Prostate gland (tissue), 2 donors: ENCODE measurements around the gene SMIM20.

Source experiments
- POLR2A ChIP-seq: fragments of 450-650 bp; IDR thresholded peaks from one replicate; pipeline ENCODE4 v1.6.1; 2016; ENCODE audit warnings: antibody characterized with exemption, mild to moderate bottlenecking
- POLR2AphosphoS5 ChIP-seq: sonication (generic); formaldehyde crosslinking; IDR thresholded peaks from one replicate; pipeline ENCODE4 v1.6.1; 2017; ENCODE audit warnings: antibody characterized with exemption
- TF ChIP-seq, protein P1 (sequence below), 4 experiments: fragments of 200-600 bp in 2 of 4; fragments of 450-650 bp in 2 of 4; sonication (generic) in 2 of 4; IDR thresholded peaks; 1 replicate in 3 of 4; 2 replicates in 1 of 4; pipeline ENCODE4 v1.5.1; 2016 to 2019; ENCODE audit warnings: antibody characterized with exemption in 4 of 4, mild to moderate bottlenecking in 2 of 4, moderate library complexity in 2 of 4

DNA sequence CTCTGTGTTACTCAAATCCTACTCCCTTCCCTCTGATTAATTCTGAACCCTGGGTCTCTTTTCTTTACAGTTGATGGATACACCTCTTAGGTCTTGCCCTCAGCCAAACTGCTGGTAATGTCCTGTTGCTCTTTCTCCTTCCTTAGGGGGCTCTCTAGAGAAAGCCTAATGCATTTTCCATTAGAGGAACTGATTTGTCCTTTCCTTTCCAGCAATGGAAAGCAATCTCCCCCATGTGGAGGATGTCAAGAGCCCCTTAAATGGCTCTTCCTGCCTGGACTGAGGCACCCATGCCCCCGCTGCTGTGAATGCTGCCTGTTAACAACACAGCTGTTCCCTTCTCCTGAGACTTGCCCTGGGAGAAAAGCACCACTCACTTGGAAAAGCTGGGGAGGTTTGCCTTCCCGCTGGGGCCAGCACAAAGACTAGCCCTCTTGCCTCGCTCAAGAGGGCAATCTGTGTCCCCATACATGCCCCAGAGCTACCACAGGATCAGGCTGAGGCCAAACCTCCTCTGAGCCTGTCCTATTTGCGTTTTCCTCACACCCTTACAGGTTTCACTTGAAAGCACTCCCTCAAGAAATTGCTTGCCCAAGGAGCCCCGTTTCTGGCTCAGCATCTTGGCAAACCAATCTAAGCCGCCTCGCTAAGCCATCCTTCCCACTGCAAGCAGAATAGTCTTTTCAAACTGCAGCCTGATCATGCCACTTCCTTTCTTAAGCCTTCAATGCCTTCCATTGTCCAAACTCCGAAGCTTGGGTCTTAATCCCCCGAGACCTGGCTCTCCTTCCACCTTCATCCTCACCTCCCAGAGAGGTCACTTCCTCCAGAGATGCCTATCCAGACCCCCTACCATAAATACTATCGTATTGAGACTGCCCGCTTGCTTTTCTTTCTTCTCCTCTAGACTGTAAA is 23.2 kb upstream of the SMIM20 start:
- TF ChIP-seq, protein P1, sequence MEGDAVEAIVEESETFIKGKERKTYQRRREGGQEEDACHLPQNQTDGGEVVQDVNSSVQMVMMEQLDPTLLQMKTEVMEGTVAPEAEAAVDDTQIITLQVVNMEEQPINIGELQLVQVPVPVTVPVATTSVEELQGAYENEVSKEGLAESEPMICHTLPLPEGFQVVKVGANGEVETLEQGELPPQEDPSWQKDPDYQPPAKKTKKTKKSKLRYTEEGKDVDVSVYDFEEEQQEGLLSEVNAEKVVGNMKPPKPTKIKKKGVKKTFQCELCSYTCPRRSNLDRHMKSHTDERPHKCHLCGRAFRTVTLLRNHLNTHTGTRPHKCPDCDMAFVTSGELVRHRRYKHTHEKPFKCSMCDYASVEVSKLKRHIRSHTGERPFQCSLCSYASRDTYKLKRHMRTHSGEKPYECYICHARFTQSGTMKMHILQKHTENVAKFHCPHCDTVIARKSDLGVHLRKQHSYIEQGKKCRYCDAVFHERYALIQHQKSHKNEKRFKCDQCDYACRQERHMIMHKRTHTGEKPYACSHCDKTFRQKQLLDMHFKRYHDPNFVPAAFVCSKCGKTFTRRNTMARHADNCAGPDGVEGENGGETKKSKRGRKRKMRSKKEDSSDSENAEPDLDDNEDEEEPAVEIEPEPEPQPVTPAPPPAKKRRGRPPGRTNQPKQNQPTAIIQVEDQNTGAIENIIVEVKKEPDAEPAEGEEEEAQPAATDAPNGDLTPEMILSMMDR (IDR thresholded peaks at IDR 0.05) = no peak
- no peak for TF ChIP-seq POLR2A
- no peak for TF ChIP-seq POLR2AphosphoS5
